OCI-LY7 (cell line): ENCODE results near the gene E4F1. TPM values are rescaled to one million over a fixed set of nuclear protein-coding genes. Genes with fewer than 3 reads are reported as not detected.

Experiments
- BruUV-seq: library from RNA; stranded (reverse); fragments of 400-500 nt; replicated peaks from 2 replicates; lab custom pipeline; 2021; lab: Mats Ljungman, UMichigan
- CTCF ChIA-PET: fragments of 300-600 bp; sonication (Branson Sonifier 250); formaldehyde crosslinking; loops from one replicate; lab custom pipeline; 2022; ENCODE audit warnings: antibody characterized with exemption; ENCODE audit not compliant: unreplicated experiment; lab: Charles Lee
- POLR2A ChIA-PET: fragments of 300-600 bp; sonication (Branson Sonifier 250); formaldehyde crosslinking; loops from one replicate; lab custom pipeline; 2022; ENCODE audit warnings: antibody characterized with exemption; lab: Charles Lee
- DNase-seq: peaks from one replicate; pipeline ENCODE4 v3.0.0-alpha.2; 2015; ENCODE audit warnings: low spot score
- H2AFZ ChIP-seq: fragments of 200-600 bp; sonication (generic), shearing (Covaris generic); 2 replicates; pipeline ENCODE4 v1.6.1; 2014; ENCODE audit warnings: mild to moderate bottlenecking, antibody characterized with exemption, low read length, moderate library complexity
- H3K27ac ChIP-seq: fragments of 200-600 bp; sonication (generic); 2 replicates; pipeline ENCODE4 v1.5.1; 2014; ENCODE audit warnings: mixed run types, low read depth, mild to moderate bottlenecking, moderate library complexity, low read length, inconsistent platforms; ENCODE audit not compliant: poor library complexity, severe bottlenecking
- H3K36me3 ChIP-seq: fragments of 200-600 bp; sonication (generic); 2 replicates; pipeline ENCODE4 v1.6.1; 2014; ENCODE audit warnings: mild to moderate bottlenecking, antibody characterized with exemption, low read length, moderate library complexity, mixed read lengths; ENCODE audit not compliant: insufficient read depth
- H3K4me1 ChIP-seq: fragments of 200-600 bp; sonication (generic); 2 replicates; pipeline ENCODE4 v1.5.1; 2014; ENCODE audit warnings: mild to moderate bottlenecking, low read length; ENCODE audit not compliant: insufficient read depth, poor library complexity, severe bottlenecking
- H3K4me2 ChIP-seq: fragments of 200-600 bp; sonication (generic); 2 replicates; pipeline ENCODE4 v1.6.1; 2014; ENCODE audit warnings: mild to moderate bottlenecking, low read length
- H3K4me3 ChIP-seq: fragments of 200-600 bp; sonication (generic); 2 replicates; pipeline ENCODE4 v1.5.1; 2014; ENCODE audit warnings: mild to moderate bottlenecking, low read depth, low read length; ENCODE audit not compliant: poor library complexity, severe bottlenecking
- H3K79me2 ChIP-seq: fragments of 200-600 bp; sonication (generic); 2 replicates; pipeline ENCODE4 v1.6.1; 2016; ENCODE audit warnings: low read depth, mild to moderate bottlenecking, low read length, moderate library complexity, mixed read lengths; ENCODE audit not compliant: insufficient read depth
- H3K9me2 ChIP-seq: fragments of 200-600 bp; sonication (generic); 2 replicates; pipeline ENCODE4 v1.6.1; 2016; ENCODE audit warnings: mild to moderate bottlenecking, low read length, mixed read lengths; ENCODE audit not compliant: insufficient read depth
- H3K9me3 ChIP-seq: fragments of 200-600 bp; sonication (generic); 2 replicates; pipeline ENCODE4 v1.6.1; 2014; ENCODE audit warnings: mild to moderate bottlenecking, mixed run types, low read length, mixed read lengths
- H4K20me1 ChIP-seq: fragments of 200-600 bp; sonication (generic); 2 replicates; pipeline ENCODE4 v1.6.1; 2014; ENCODE audit warnings: mild to moderate bottlenecking, antibody characterized with exemption, low read length, moderate library complexity, mixed read lengths; ENCODE audit not compliant: insufficient read depth
- CTCF ChIP-seq: fragments of 200-600 bp; sonication (generic); conservative IDR thresholded peaks from 2 replicates; pipeline ENCODE4 v1.5.1; 2014; ENCODE audit warnings: mild to moderate bottlenecking, antibody characterized with exemption, low read length, moderate library complexity, mixed read lengths
- EZH2phosphoT487 ChIP-seq: fragments of 200-600 bp; sonication (generic); IDR thresholded peaks from 2 replicates; pipeline ENCODE4 v1.6.1; 2018; ENCODE audit warnings: low read depth, borderline replicate concordance, mild to moderate bottlenecking, mixed run types, antibody characterized with exemption, low read length, moderate library complexity, mixed read lengths
- intact Hi-C: fragments of 100-400 bp; cut with micrococcal nuclease; formaldehyde crosslinking; loops from one replicate; pipeline ENCODE4 v1.10.0; 2022; ENCODE audit not compliant: unreplicated experiment
- total RNA-seq, 2 experiments: library from RNA; depleted of rRNA in 1 of 2; stranded (reverse); fragments of >200 nt in 1 of 2; shearing (Covaris generic) in 1 of 2; gene quantifications; 2 replicates each; pipeline ENCODE4 v1.2.3, GENCODE V29; 2014 to 2022

The E4F1 gene
- total RNA-seq, 2 experiments from 2014 or later: 42.3 to 59.6 TPM

GRCh38 chr16:2252806-2253148, 29.4 kb downstream of the E4F1 start:
- no TSS peak for BruUV-seq
- H3K36me3 ChIP-seq: peaks cover 76% of the 10 kb centered on the region
- no peaks in the 10 kb centered on the region for H3K9me3 ChIP-seq
- peaks cover 17% of the 10 kb centered on the region for H3K4me1 ChIP-seq
- no peaks in the 10 kb centered on the region for H4K20me1 ChIP-seq
- DNase-seq: no peak
- peaks cover 23% of the 10 kb centered on the region for H3K79me2 ChIP-seq
- no peak overlapping the region for H3K4me2 ChIP-seq
- TF ChIP-seq CTCF (no peak), EZH2phosphoT487 (no peak)
- ChIA-PET POLR2A (interaction anchor here (0.5 to 1.7 kb wide), 2 partner anchors 11 to 231 kb away, joined by 5 to 6 read pairs; no protein-coding TSS in a partner anchor), CTCF (no interaction called here)
- intact Hi-C loops: no loop called here
- no peaks in the 10 kb centered on the region for H3K9me2 ChIP-seq
- H2AFZ ChIP-seq: no peak overlapping the region
- H3K27ac ChIP-seq: peak overlapping the region; percentile 68
- H3K4me3 ChIP-seq: no peak overlapping the region

GRCh38 chr16:2253293-2253692, 29.9 kb downstream of the E4F1 start:
- intact Hi-C loops: no loop called here
- CTCF ChIA-PET: no interaction called here
- no peak for TF ChIP-seq CTCF
- TF ChIP-seq EZH2phosphoT487: no peak
- Histone ChIP-seq H3K36me3 (peaks cover 81% of the 10 kb centered on the region), H3K27ac (no peak overlapping the region), H3K9me3 (no peaks in the 10 kb centered on the region), H3K9me2 (no peaks in the 10 kb centered on the region), H2AFZ (no peak overlapping the region), H3K4me2 (no peak overlapping the region), H3K4me3 (no peak overlapping the region), H3K4me1 (peaks cover 17% of the 10 kb centered on the region), H3K79me2 (peaks cover 28% of the 10 kb centered on the region), H4K20me1 (0 out of 2 replicates have a peak, but pooled peaks cover 3% of the 10 kb centered on the region)
- no peak for DNase-seq
- POLR2A ChIA-PET: interaction anchor here (0.5 kb wide), 1 partner anchor 231 kb away, joined by 5 read pairs; no protein-coding TSS in a partner anchor
- TSS peak; percentile 63 for BruUV-seq

GRCh38 chr16:2256531-2257140, 33.2 kb downstream of the E4F1 start:
- no peaks in the 10 kb centered on the region for H3K9me2 ChIP-seq
- BruUV-seq: no TSS peak
- no peak overlapping the region for H3K27ac ChIP-seq
- TF ChIP-seq CTCF: no peak
- no peak for TF ChIP-seq EZH2phosphoT487
- peaks cover 98% of the 10 kb centered on the region for H3K36me3 ChIP-seq
- no peak for DNase-seq
- H3K79me2 ChIP-seq: peaks cover 23% of the 10 kb centered on the region; the same call in 1 of the 2 replicates
- H3K4me1 ChIP-seq: peaks cover 8% of the 10 kb centered on the region
- CTCF ChIA-PET: no interaction called here
- H3K4me3 ChIP-seq: no peak overlapping the region
- no peaks in the 10 kb centered on the region for H3K9me3 ChIP-seq
- POLR2A ChIA-PET: no interaction called here
- no peak overlapping the region for H3K4me2 ChIP-seq
- 0 out of 2 replicates have a peak, but pooled peaks cover 6% of the 10 kb centered on the region for H4K20me1 ChIP-seq
- no peak overlapping the region for H2AFZ ChIP-seq
- intact Hi-C loops: no loop called here
